ENCODE measurements around the gene TMPRSS12. TPM values are rescaled to one million over a fixed set of nuclear protein-coding genes. Genes with fewer than 3 reads are reported as not detected.

TMPRSS12 gene
- total and polyA plus RNA-seq, 2 donors (not counting 1 experiment from before 2014, with no cell fraction given) = not detected

DNA sequence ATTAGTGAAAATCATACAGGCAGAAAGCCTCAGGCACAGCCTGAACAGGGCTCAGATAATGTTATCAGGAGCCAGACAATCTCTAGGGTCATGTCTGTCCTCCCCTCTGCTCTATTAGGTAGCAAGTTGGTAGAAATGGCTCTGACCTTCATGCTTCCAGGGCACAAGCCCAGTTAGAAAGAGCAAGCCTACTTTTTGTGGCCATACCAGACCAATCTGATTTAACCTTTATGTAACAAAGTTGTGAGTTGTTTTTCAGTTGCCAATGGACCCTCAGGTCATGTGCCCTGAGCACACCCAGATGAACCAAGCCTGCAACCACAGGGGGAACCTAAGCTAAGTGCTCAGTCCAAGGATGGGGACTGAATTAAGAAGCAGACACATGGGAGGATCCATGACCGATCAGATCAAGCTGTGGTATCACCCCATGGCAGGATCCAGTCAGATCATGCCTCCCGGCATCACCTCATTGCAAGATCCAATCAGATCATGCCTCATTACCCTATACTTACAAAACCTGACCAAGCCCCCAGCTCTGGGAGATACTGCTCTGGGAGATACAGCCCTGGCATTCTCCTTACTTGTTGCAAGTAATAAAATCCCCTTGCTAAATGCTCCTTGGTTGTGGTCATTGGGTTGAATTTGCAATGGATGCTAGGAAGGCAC lies 90.9 kb downstream of the TMPRSS12 start:
- H3K4me2 ChIP-seq (ENCODE audit: extremely low read depth, insufficient read depth, low read length) = no peak overlapping the region
- H3K36me3 ChIP-seq (ENCODE audit: control insufficient read depth, insufficient read depth, low read length) = no peaks in the 10 kb centered on the region
- no peaks in the 10 kb centered on the region for H3K27me3 ChIP-seq (ENCODE audit: control insufficient read depth, insufficient read depth, low read length)
- no peaks in the 10 kb centered on the region for H3K9me3 ChIP-seq (ENCODE audit: control insufficient read depth, insufficient read depth, low read depth, low read length)
- no peak overlapping the region for H3K27ac ChIP-seq (ENCODE audit: insufficient read depth, low read length)
- no peaks in the 10 kb centered on the region for H4K20me1 ChIP-seq (ENCODE audit: control insufficient read depth, extremely low read depth, insufficient read depth, low read length)
- peak in 1 of 2 donors; percentile 28 for DNase-seq (ENCODE audit: low read depth in 2 of 2)
- no peak overlapping the region for H3K9ac ChIP-seq (ENCODE audit: insufficient read depth, low read length)
- no peaks in the 10 kb centered on the region for H3K79me2 ChIP-seq (ENCODE audit: control insufficient read depth, insufficient read depth, low read length)
- no peak overlapping the region for H3K4me3 ChIP-seq (replicated peaks in 1 of 4; ENCODE audit: control extremely low read depth in 1 of 4, insufficient read depth in 1 of 4, low read depth in 3 of 4, low read length in 4 of 4)
- TF ChIP-seq, protein P1, sequence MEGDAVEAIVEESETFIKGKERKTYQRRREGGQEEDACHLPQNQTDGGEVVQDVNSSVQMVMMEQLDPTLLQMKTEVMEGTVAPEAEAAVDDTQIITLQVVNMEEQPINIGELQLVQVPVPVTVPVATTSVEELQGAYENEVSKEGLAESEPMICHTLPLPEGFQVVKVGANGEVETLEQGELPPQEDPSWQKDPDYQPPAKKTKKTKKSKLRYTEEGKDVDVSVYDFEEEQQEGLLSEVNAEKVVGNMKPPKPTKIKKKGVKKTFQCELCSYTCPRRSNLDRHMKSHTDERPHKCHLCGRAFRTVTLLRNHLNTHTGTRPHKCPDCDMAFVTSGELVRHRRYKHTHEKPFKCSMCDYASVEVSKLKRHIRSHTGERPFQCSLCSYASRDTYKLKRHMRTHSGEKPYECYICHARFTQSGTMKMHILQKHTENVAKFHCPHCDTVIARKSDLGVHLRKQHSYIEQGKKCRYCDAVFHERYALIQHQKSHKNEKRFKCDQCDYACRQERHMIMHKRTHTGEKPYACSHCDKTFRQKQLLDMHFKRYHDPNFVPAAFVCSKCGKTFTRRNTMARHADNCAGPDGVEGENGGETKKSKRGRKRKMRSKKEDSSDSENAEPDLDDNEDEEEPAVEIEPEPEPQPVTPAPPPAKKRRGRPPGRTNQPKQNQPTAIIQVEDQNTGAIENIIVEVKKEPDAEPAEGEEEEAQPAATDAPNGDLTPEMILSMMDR (conservative IDR thresholded peaks at IDR 0.05 in 1 of 2, IDR thresholded peaks at IDR 0.05 in 1 of 2; ENCODE audit: low read depth in 1 of 2, low read length in 2 of 2) = no peak
- TF ChIP-seq EZH2 (IDR thresholded peaks at IDR 0.05; ENCODE audit: low read length, missing control alignments) = no peak
- H3K4me1 ChIP-seq (ENCODE audit: control insufficient read depth, extremely low read depth, insufficient read depth, low read length) = peaks cover 5% of the 10 kb centered on the region
- H2AFZ ChIP-seq (ENCODE audit: low read length) = no peak overlapping the region

DNA sequence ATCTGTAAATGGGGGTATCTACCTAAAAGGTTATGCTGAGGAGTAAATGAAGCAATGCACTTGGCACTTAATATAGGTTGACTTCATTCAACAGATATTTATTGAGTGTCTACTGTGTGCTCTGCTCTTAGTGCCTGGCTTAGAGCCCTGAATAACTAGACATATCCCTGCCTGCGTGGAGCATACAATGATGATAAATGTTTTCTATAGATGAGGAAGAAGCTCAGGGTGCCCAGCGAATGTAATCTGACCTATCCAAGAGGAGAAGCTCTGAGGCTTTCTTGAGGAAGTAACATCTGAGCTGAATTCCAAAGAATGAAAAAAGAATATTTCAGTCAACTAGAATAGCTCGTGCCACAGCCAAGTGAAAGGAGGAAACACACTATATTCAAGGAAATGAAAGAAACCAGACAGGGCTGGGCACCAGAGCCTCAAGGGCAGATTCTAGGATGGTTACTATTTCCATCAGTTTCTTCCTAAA lies 91.7 kb downstream of the TMPRSS12 start:
- no peak overlapping the region for H3K27ac ChIP-seq (ENCODE audit: insufficient read depth, low read length)
- no peaks in the 10 kb centered on the region for H3K9me3 ChIP-seq (ENCODE audit: control insufficient read depth, insufficient read depth, low read depth, low read length)
- DNase-seq (ENCODE audit: low read depth in 2 of 2) = peak in 1 of 2 donors; percentile 25
- H4K20me1 ChIP-seq (ENCODE audit: control insufficient read depth, extremely low read depth, insufficient read depth, low read length) = no peaks in the 10 kb centered on the region
- no peaks in the 10 kb centered on the region for H3K79me2 ChIP-seq (ENCODE audit: control insufficient read depth, insufficient read depth, low read length)
- H3K4me1 ChIP-seq (ENCODE audit: control insufficient read depth, extremely low read depth, insufficient read depth, low read length) = peaks cover 5% of the 10 kb centered on the region
- no peak overlapping the region for H3K4me3 ChIP-seq (replicated peaks in 1 of 4; ENCODE audit: control extremely low read depth in 1 of 4, insufficient read depth in 1 of 4, low read depth in 3 of 4, low read length in 4 of 4)
- H3K36me3 ChIP-seq (ENCODE audit: control insufficient read depth, insufficient read depth, low read length) = no peaks in the 10 kb centered on the region
- H3K4me2 ChIP-seq (ENCODE audit: extremely low read depth, insufficient read depth, low read length) = peak overlapping the region; percentile 3
- no peak overlapping the region for H3K9ac ChIP-seq (ENCODE audit: insufficient read depth, low read length)
- TF ChIP-seq EZH2 (IDR thresholded peaks at IDR 0.05; ENCODE audit: low read length, missing control alignments) = no peak
- TF ChIP-seq, protein P1 (conservative IDR thresholded peaks at IDR 0.05 in 1 of 2, IDR thresholded peaks at IDR 0.05 in 1 of 2; ENCODE audit: low read depth in 1 of 2, low read length in 2 of 2) = no peak
- no peak overlapping the region for H2AFZ ChIP-seq (ENCODE audit: low read length)
- H3K27me3 ChIP-seq (ENCODE audit: control insufficient read depth, insufficient read depth, low read length) = no peaks in the 10 kb centered on the region

DNA sequence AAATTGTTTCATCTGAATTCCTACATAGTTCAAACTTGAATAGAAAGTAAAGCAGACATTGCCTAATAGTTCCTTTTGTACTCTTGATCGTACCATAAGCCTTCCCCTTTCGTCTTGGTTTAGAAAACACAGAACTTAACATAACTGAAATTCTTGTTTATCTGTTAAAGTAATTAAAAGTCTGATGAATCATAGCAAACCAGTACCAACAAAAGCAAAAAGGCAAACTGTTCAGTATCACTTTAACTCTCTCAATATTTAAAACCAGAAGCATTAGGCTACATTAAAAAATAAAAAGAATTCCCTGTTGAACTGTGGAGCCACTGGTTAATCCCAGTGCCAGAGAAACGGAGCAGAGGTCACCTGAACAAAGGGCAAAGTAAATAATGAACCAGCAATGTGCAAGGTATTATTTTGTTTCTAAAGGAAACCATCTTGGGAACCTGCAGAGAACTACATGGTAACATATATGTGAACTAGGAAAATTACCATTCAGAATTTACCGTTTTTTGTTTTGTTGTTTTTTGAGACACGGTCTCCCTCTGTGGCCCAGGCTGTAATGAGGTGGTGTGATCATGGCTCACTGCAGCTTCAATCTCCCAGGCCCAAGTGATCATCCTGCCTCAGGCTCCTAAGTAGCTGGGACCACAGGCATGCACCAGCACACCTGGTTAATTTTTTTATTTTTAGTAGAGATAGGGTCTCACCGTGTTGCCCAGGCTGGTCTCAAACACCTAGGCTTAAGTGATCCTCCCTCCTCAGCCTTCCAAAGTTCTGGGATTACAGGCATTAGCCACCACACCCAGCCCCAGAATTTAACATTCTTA lies 92.5 kb downstream of the TMPRSS12 start:
- no peaks in the 10 kb centered on the region for H4K20me1 ChIP-seq (ENCODE audit: control insufficient read depth, extremely low read depth, insufficient read depth, low read length)
- H3K4me2 ChIP-seq (ENCODE audit: extremely low read depth, insufficient read depth, low read length) = peak overlapping the region; percentile 48
- TF ChIP-seq, protein P1 (conservative IDR thresholded peaks at IDR 0.05 in 1 of 2, IDR thresholded peaks at IDR 0.05 in 1 of 2; ENCODE audit: low read depth in 1 of 2, low read length in 2 of 2) = no peak
- no peak for TF ChIP-seq EZH2 (IDR thresholded peaks at IDR 0.05; ENCODE audit: low read length, missing control alignments)
- no peaks in the 10 kb centered on the region for H3K27me3 ChIP-seq (ENCODE audit: control insufficient read depth, insufficient read depth, low read length)
- peak; percentile 55 to 73 for DNase-seq (ENCODE audit: low read depth in 2 of 2)
- no peak overlapping the region for H2AFZ ChIP-seq (ENCODE audit: low read length)
- peak overlapping the region in 1 of 4 experiments; percentile 6 for H3K4me3 ChIP-seq (replicated peaks in 1 of 4; ENCODE audit: control extremely low read depth in 1 of 4, insufficient read depth in 1 of 4, low read depth in 3 of 4, low read length in 4 of 4)
- H3K9ac ChIP-seq (ENCODE audit: insufficient read depth, low read length) = no peak overlapping the region
- H3K4me1 ChIP-seq (ENCODE audit: control insufficient read depth, extremely low read depth, insufficient read depth, low read length) = peaks cover 5% of the 10 kb centered on the region
- H3K36me3 ChIP-seq (ENCODE audit: control insufficient read depth, insufficient read depth, low read length) = no peaks in the 10 kb centered on the region
- no peak overlapping the region for H3K27ac ChIP-seq (ENCODE audit: insufficient read depth, low read length)
- no peaks in the 10 kb centered on the region for H3K9me3 ChIP-seq (ENCODE audit: control insufficient read depth, insufficient read depth, low read depth, low read length)
- H3K79me2 ChIP-seq (ENCODE audit: control insufficient read depth, insufficient read depth, low read length) = no peaks in the 10 kb centered on the region
